ENCODE results near the gene ICA1.
"Not testable (repeated sequence)": the region's sequence is repeated elsewhere in the genome, so short reads cannot be mapped to it uniquely, and the experiment has no call there.

Gene ICA1

DNA sequence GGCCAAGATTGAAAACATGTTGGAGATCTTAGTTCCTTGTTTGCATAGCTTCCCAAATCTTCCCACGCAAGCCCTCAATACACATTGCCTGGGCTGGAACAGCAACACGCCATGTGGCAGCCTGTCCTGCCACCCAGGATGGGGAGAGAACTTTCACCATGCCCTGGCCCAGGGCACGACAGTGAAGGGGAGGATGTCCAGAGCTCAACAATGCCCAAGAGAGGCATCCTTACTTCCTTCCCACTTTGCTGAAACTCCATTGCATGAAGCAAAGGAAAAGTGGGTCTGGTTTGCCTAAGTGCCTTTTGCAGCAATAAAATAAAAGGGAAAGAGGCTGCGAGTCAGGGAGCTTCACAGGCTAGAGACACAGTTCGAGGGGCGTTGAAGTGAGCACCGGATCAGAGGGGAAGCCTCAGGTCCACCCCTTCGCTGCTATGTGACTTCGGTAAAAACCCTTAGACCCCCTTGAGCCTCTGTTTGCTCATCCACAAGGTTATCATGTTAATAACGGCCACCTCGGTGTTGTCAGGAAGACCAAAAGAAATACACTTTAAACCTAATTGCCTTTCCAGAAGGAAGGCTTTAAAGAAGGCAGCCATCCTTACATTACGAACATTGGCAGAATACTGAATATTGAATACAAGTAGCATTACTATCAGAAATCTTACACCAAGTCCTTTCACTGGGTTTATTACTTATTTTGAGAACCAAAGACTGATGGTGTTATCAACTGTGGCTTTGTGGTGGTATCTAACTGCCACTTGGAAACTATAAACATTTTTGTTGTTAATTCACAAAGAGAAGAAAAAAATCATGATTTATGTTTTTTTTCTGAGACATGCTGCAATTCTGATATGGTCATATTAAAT, 133.3 kb downstream of the ICA1 start:
- no peak for DNase-seq

DNA sequence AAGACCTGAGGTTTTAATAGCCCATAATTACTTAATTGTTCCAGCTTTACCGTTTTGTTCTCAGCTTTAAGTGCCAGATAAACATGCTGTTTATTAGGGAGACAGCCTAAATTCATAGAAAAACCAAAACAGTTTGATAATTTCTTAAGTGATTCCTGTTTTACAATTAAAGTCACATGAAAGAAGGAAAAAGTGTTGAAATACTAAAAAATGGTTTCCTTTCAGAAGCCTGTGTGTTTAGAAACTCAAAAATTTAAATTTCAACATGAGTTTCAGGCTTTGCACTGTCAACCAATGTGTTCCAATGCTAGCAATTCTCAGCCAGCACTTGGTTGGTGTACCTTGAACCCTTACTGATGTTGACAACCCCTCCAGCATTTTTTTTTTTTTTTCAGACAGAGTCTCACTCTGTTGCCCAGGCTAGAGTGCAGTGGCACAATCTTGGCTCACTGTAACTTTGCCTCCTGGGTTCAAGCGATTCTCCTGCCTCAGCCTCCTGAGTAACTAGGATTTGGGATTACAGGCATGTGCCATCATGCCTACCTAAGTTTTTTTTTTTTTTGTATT, 135.3 kb downstream of the ICA1 start:
- DNase-seq: no peak

DNA sequence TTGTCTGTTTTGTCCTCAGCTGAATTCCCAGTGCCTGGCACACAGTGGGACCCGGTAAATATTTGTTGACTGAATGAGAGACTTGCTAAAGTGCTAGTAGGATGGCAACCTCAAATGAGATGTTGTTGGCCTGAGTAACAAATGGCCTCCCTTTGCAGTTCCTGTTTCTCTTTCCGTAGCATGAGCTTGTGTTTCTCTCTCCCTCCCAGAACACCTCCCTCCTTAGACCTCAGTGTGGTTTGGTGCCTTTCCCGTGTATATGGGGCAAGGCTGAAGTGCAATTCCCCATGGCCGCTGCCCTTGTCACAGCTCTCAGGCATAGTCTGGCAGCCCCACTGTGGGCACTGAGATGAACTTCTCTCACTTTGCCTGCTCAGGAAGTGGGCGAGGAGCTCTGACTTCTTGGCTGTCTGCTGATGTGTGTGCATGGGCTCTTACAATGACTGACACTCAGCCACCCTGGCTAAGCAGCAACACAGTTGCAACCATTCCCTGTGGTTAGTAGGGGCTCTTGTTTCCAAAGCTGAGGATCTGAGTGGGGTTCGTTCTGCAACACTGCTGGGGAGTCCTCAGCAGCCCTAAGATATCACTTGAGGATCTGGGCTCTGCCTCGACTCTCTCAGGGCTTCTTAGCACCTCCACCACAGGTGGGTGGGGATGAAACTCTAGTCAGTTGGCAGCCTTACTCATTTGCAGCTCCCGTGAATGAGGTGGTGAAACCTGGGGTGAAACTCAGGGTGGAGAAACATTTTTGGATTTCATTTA, 136.1 kb downstream of the ICA1 start:
- DNase-seq: no peak

DNA sequence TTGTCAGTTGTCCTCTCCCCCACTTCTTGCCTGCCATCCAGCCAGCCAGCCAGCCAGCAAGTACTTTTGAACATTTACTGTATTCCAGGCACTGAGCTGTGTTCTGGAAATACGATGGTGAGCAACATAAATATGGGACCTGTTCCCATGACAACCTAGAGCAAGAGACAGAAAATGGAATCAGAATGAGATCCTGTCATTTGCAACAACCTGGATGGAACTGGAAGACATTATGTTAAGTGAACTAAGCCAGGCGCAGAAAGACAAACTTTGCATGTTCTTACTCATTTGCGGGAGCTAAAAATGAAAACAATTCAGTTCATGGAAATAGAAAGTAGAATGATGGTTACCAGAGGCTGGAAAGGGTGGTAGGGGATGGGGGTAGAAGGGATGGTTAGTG, 140.7 kb downstream of the ICA1 start:
- no peak for DNase-seq

DNA sequence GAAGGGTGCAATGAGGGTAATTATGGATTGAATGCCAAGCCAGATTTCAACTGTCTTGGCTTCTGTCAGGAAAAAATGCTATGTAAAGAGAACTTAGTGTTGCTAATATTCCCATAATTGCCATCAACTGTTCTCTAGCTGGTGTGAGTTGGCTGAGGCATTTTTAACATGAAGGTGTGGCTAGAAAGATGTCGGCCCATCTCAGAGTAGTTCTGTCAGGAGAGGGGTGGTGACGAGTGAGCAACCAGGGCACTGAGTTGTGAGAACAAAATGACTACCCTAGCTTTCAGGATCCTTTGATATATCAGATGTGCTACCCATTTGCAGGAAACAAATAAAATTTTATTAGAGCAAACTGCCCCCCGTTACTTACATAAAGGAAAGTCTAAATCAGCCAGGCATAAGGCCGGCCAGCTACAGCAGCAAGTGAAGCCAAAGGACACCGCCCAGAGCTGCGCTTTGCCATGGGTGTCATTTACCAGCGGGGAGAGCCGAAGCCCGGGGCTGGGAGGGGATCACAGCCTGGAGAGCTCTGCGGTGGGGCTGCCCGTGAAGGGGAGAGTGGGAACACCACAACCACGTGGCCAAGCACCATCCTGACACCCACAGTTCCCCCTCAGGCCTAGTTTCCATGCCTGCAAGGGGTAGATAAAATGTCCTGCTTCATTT, 141.4 kb downstream of the ICA1 start:
- DNase-seq: no peak

DNA sequence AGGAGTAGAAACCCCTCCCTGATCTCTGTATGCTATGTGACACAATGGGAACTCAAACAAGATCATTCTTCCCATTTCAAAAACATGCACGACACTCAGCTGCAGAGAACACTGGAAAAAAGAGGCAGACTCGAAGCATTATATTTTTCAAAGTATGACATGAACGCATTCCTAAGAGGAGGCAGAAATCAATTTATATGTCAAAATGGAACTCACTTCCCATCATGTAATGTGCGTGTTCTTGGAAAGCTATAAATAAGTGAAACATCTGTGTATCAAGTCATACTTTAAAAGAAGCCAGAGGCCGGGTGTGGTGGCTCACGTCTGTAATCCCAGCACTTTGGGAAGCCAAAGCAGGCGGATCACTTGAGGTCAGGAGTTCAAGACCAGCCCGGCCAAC, 142.7 kb downstream of the ICA1 start:
- DNase-seq: no peak

DNA sequence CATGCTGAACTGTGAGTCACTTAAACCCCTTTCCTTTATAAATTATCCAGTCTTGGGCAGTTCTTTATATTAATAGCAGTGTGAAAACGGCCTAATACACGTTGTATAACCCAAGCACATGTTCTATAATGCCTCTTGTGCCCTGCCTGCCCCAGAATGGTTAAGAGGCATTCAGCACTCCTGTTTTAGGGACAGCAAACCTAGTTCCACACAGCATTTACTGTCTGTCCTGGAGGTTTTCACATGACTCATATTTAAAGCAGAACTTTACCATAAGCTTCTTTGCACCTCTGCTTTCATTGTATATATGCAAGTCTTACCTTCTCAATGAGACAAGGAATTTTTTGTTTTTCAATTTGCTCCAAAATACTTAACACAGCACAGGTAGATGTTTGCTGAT, 144.8 kb downstream of the ICA1 start:
- DNase-seq: no peak

DNA sequence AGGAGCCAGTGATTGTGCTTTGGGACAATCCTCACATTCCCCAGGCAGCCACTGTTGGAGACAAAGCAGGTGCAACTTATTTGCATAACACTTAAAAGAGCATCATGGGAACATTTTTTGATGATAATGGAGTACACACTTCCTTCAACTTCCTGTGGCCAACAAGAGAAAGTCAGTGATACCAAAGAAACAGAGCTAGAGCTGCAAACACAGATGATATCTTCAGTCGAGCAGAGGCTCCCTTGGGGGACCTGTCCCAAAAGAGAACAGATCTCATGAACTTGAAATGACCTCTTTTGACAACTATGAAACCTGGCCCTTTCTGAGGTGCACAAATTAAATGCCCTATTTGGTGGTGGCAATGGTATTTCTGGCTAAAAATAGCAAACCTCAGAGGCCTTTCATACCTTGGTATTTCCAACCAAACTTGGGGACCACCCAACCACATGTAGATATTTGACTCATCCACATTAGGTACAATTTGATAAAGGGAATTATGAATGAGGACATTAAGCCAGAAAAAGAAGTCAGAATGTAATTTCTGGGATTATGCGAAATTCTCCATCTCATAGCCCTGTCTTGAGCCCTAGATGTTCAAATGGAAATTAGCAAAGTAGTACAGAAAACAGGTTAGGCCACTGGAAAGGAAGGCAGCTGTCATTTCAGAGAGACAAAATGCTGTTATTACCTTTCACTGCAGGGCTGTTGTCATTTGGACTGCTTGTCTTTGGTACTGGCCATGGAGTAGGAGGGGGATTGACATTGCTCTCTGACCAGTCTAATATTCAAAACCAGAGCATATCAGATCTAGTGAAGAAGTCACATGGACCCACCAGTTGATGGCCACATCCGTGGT, 146.2 kb downstream of the ICA1 start:
- no peak for DNase-seq

DNA sequence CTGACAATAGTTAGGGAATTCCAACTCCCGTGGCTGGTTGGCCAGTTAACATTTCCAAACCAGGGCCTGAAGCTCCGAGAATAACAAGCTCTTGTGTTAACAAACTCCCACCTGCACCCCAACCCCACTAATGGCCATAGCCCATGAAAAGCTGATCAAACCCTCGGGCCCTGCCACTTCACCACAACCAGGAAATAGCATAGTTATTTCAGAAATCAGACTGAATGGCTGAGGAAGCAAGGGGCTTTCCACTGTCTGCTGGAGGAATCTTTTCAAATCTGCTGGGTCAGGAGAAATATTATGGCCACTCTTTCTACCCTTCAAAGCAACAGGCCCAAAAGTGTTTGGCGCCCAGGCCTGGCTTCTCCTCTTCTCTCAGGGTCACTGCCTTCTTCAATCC, 147.8 kb downstream of the ICA1 start:
- DNase-seq: no peak

DNA sequence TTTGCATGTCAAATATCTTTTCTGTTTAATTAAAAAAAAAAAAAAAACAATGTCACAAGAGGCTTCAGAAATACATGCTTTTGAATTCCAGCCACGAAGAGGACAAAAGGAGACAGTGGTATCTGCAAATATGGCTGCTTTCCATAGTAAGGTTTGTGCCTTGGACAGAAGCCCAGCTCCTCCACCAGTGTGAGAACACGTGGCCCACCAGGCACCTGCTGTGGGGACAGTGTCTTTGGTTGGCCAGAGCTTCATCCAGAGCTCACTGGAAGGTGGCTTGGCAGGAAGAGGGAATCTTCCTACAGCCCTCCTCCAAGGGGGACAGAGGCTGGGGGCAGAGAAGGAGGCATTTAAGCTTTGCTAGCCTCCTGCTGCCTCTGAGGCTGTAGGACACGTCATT, 148.8 kb downstream of the ICA1 start:
- no peak for DNase-seq

DNA sequence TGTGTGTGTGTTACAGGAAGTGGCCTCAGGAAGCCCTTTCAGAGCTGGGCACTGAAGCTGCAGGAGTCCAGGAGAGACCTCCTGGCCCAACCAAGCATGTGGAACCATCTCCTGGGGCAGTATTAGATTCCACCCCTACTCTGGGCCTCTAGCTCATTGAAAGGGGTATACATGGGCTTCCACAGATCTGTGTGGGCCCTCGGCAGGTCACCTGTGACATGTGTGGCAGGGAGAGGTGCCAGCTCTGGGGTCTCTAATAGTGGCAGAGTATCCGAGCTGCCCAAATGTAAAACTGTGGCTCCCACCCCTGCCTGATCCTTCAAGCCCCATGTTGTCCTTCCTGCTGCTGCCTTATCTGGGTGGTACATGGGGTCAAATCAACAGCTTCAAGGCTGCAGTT, 149.3 kb downstream of the ICA1 start:
- no peak for DNase-seq

DNA sequence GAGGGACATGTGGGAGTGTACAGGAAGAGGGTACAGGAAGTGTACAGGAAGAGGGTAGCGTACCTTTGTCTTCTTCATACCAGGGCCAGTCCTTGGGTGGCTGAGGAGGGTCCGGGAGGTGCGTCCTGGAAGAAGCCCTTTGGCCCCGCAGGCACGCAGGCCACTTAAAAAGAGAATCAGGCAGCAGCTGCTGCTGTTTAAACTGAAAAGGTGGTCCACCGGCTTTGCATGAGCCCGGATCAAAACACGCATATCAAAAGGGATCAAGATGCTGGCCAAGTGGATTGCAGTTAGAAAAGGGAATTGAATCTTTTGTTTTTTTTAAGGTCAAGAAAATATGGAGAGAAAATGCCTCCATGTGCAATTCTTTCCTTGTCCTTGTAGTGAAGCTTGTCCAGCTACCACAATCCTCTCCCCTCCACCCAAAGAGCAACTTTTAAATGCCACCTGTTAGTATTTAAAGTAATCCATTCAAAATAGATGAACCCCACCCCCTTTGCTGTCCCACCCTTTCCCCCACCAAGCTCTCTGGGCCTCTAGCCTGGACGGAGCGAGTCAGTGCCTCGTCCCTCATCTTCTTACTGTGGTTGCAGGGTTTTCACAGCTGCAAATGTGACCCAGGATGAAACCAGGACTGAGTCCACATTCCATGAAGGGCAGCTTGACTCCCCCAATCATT, 150.5 kb downstream of the ICA1 start:
- no peak for DNase-seq

DNA sequence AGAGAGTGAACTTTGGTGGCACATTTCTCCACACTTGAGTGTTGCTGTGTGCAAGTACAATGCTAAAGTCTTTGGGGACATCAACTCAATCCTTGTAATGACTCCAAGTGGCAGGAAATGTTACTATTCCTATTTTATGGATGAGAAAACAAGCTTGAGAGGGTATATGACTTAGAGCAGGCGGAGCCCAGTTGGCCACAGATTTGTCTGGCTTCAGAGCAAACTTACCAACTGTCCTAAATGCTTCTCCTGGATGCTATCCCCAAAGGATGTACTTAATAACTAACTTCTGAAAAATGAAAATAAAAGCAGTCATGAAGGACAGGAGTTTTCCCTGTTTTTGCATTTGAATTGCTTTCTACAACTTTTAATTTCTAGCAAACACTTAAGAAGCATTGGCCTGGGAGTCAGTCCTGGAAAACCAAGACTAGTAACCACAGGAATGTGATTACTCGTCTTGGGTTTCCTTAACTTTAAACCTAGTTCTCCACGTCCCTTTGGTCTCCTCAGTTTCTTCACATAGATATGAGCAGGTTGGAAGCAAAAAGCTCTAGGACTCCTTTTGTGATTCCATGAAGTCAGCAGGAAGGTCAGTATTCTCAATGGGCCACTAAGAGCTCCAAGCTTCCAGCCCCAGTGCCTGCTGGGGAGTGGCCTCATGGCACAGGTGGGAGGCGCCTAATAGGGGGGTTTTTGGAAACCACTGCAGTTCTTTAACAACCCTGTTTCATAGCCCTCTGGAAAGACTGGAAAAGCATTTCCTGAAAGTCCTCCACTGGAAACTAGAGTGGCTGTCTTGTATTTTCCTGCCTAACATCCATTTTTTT, 152.6 kb downstream of the ICA1 start:
- DNase-seq: no peak

DNA sequence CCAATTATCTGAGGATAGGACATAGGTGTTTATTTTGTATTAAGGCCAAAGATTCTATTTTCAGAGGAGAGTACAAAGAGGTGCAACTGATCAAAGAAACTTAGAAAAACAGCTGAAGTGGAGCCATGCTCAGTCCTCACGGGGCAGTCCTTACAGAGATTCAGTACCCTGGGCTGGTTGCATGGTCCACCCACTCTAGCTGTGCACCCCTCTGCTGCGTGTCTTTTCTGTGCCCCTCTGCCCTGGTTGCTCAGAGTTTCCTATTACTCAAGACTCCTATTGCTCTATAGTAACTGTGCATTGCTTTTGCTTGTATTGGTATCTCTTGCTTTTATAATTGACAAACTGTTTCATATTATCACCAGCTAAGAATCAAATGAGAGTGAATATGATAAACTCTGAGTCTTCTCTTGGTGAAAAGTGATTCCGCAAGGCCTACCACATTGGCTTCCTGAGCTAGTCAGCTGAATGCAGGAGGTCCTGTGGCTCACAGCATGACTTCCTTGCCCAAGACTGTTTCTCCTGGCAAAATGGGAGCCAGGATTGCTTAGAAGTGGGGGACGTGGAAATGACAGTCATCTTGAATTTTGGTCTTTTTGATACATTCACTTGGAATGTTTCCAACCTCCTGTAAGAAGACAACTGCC, 156.4 kb downstream of the ICA1 start:
- DNase-seq: no peak

DNA sequence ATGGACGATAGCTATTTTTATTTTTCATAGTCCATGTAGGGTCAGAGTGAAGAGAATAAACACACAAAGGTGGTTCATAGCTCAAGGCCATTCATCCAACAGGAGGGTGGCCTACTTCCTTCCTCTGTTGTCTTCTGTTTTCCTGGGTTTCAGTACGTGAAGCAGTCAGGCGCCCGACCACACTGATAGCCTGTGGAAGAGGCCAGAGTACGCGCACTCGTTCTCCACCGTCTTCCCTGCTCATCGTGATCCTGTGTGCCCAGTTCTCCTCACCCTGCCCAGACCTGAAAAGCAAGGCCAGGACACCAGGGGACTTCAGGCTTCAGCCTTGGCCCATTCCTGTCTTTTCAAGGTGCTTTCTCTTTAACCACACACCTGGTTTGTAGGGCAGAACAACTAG, 158.7 kb downstream of the ICA1 start:
- DNase-seq: no peak

DNA sequence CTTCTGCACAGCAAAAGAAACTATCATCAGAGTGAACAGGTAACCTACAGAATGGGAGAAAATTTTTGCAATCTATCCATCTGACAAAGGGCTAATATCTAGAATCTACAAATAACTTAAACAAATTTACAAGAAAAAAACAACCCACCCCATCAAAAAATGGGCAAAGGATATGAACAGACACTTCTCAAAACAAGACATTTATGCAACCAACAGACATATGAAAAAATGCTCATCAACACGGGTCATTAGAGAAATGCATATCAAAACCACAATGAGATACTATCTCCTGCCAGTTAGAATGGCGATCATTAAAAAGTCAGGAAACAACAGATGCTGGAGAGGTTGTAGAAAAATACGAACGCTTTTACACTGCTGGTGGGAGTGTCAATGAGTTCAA, 160.7 kb downstream of the ICA1 start:
- not testable (repeated sequence) for DNase-seq

DNA sequence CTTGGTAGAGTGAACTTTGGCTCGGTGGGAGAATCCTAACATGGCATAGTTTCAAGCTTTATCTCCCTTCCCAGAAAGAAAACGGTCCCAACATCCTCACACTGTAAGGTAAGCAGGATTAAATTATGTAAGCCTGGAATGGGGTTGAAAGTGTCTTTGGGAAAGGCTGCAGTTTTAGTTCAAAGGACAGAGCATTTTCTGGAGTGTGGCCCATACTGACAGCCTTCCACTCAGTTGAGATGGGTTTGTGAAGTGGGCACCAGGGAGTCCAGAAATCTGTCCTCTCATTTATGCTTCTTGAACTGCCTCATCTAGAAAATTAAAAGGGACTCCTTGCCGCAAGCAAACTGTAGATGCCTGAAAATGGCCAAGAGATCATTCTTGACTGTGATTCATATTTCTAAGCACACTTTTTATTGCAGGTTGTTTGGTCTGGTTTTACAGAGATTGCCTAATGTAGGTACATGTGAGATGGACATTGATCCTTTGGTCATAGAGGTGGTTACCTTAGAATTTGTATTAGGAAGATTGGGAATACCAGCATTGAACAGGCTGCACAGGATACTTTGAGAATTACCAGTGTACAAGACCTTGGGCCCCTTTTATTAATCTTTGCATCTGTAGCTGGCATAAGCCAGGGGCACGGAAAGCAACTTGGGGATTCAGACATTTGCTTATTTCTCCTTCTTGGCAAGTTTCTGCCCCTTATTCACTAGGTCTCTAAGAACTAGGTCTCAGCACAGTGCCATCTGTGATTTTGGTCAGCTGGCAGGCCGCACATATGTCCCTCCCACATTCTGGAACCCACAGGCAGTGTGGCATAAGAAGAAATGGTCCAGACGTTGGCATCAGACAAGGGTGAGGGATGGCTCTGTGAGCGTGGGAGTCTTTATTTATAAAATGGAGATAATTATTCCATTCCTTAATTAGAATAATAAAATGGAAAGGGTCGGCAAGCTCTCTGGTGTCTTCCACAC, 167.5 kb downstream of the ICA1 start:
- no peak for DNase-seq

DNA sequence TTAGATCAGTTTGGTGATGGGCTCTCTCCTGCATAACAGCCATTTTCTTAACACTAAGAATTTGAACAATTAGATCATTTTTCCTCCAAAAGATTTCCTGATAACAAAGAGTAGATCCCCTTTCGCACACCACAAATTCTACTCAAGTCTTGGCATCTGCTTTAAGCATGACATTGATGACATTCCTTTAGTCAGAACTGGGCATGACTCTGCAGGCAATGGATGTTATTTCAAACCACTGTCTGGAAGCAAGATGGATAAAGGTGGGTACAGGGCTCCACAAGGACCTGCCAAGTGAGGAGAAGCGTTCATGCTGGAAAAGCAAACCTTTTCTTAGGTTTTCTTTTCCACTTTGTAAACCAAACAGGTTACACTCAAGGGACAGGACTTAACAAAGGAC, 169.8 kb downstream of the ICA1 start:
- no peak for DNase-seq

Data from NCI-H510A (cell line).